Peyer's patch (tissue), 4 donors: ENCODE measurements around the gene CILP2.

Experiments
- CTCF ChIP-seq, 6 experiments: fragments of 450-650 bp in 4 of 6; fragments of 200-600 bp in 2 of 6; sonication (generic) in 1 of 6; IDR thresholded peaks; one replicate each; pipeline ENCODE4 v1.5.1; 2017 to 2019; ENCODE audit warnings: antibody characterized with exemption in 6 of 6, mild to moderate bottlenecking in 3 of 6, moderate library complexity in 1 of 6
- POLR2A ChIP-seq, 2 donors: fragments of 450-650 bp; IDR thresholded peaks; one replicate each; pipeline ENCODE4 v1.5.1; 2017; ENCODE audit warnings: antibody characterized with exemption in 2 of 2, mild to moderate bottlenecking in 2 of 2, moderate library complexity in 2 of 2

GRCh38 chr19:19540064-19540714 is 2.1 kb downstream of the CILP2 start:
- no peak for TF ChIP-seq CTCF (IDR thresholded peaks at IDR 0.05)
- no peak for TF ChIP-seq POLR2A (IDR thresholded peaks at IDR 0.05)
